GM12864 (cell line): Measurements from ENCODE around the gene SERAC1.

Source experiments
- DNase-seq: peaks from one replicate; pipeline ENCODE4 v3.0.0-alpha.2; 2011; ENCODE audit warnings: low read depth
- H3K4me3 ChIP-seq: 2 replicates; pipeline ENCODE4 v1.5.1; 2011; ENCODE audit warnings: mild to moderate bottlenecking, low read depth, low read length, control low read depth
- TF ChIP-seq, protein P1 (sequence below): IDR thresholded peaks from 2 replicates; pipeline ENCODE4 v1.5.1; 2011; ENCODE audit warnings: low read depth, mild to moderate bottlenecking, moderate library complexity, low read length, control low read depth, inconsistent platforms; ENCODE audit errors: missing control alignments

The SERAC1 gene

GRCh38 chr6:158109748-158110147 lies 58.3 kb downstream of the SERAC1 start:
- TF ChIP-seq, protein P1, sequence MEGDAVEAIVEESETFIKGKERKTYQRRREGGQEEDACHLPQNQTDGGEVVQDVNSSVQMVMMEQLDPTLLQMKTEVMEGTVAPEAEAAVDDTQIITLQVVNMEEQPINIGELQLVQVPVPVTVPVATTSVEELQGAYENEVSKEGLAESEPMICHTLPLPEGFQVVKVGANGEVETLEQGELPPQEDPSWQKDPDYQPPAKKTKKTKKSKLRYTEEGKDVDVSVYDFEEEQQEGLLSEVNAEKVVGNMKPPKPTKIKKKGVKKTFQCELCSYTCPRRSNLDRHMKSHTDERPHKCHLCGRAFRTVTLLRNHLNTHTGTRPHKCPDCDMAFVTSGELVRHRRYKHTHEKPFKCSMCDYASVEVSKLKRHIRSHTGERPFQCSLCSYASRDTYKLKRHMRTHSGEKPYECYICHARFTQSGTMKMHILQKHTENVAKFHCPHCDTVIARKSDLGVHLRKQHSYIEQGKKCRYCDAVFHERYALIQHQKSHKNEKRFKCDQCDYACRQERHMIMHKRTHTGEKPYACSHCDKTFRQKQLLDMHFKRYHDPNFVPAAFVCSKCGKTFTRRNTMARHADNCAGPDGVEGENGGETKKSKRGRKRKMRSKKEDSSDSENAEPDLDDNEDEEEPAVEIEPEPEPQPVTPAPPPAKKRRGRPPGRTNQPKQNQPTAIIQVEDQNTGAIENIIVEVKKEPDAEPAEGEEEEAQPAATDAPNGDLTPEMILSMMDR, result no peak
- DNase-seq, result no peak
- H3K4me3 ChIP-seq, result no peak overlapping the region

- TF ChIP-seq, protein P1, result no peak
- no peak overlapping the region for H3K4me3 ChIP-seq
- DNase-seq, result no peak
These were observed 63.4 kb downstream of the SERAC1 start for GRCh38 chr6:158104696-158105095.

- DNase-seq, result no peak
- no peak overlapping the region for H3K4me3 ChIP-seq
- TF ChIP-seq, protein P1, result no peak
These were observed 64.8 kb downstream of the SERAC1 start for GRCh38 chr6:158103228-158103627.

DNA sequence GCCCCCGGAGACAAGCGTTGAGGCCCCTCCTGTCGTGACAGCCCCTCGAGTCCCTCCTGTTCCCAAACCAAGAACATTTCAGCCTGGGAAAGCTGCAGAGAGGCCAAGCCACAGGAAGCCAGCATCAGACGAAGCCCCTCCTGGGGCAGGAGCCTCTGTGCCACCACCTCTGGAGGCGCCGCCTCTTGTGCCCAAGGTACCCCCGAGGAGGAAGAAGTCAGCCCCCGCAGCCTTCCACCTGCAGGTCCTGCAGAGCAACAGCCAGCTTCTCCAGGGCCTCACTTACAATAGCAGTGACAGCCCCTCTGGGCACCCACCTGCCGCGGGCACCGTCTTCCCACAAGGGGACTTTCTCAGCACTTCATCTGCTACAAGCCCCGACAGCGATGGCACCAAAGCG lies 72.4 kb downstream of the SERAC1 start:
- TF ChIP-seq, protein P1, result no peak
- DNase-seq, result no peak

GRCh38 chr6:158095031-158095430 lies 73.0 kb downstream of the SERAC1 start:
- TF ChIP-seq, protein P1, result no peak
- no peak overlapping the region for H3K4me3 ChIP-seq
- DNase-seq, result no peak

More for the DNA sequence above, 72.4 kb downstream of the SERAC1 start:
- H3K4me3 ChIP-seq, result no peak overlapping the region

GRCh38 chr6:158092806-158093205 lies 75.3 kb downstream of the SERAC1 start:
- no peak overlapping the region for H3K4me3 ChIP-seq
- DNase-seq, result no peak
- TF ChIP-seq, protein P1, result no peak

DNA sequence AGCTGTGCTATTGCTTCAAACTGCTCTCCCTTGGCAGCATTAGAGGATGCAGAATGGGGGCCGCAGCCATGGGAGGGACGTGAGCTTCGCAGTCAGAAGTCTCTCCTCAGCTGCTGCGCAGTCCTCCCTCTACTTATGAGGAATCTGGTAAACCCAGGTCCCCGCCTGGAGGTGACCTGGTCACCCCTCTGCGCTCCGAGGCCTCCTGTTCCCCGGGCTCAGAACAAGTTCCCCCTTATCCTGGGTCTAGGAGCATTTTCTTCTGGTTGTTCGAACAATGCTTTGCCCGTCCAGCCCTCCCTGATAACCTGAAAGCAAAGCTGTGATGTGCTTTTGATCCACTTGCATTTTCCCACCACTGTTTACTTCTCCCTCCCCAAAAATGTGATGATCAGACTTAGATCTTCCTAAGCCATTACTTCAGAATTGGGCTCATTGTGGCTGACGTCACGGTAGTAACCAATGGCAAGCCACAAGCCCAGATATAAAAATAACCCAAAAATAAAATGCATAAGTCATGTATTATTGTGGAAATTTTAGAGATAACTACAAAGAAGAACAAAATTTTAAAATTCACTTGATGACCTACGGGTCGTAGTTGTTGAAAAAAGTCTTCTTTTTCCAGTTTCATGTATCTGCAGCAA lies 80.7 kb downstream of the SERAC1 start:
- TF ChIP-seq, protein P1, result no peak
- no peak overlapping the region for H3K4me3 ChIP-seq
- DNase-seq, result no peak
